HG03060 (cell line): ENCODE results near the gene CIZ1.
"Not testable (repeated sequence)": the region's sequence is repeated elsewhere in the genome, so short reads cannot be mapped to it uniquely, and the experiment has no call there.

Source experiments
- ATAC-seq: cut with Tn5 transposase; IDR thresholded peaks from one replicate; pipeline ENCODE4 v1.9.1; 2021; ENCODE audit warnings: low read depth, moderate number of reproducible peaks; ENCODE audit not compliant: unreplicated experiment

CIZ1 gene

GRCh38 chr9:128191406-128192046 lies at the start of gene CIZ1:
Gene CIZ1 (minus strand): TSS chr9:128191572. CDS start chr9:128190857, 715 bp downstream.
- no peak for ATAC-seq

- no peak for ATAC-seq
Measured at GRCh38 chr9:128233817-128234406, 42.5 kb upstream of the CIZ1 start.

GRCh38 chr9:128232528-128233428 lies 41.4 kb upstream of the CIZ1 start:
- no peak for ATAC-seq

GRCh38 chr9:128231638-128232527 lies 40.5 kb upstream of the CIZ1 start:
- ATAC-seq: no peak

- ATAC-seq: not testable (repeated sequence)
Measured at GRCh38 chr9:128230897-128231296, 39.5 kb upstream of the CIZ1 start.

- no peak for ATAC-seq
Measured at GRCh38 chr9:128226412-128226801, 35.0 kb upstream of the CIZ1 start.

GRCh38 chr9:128225770-128226411 lies 34.5 kb upstream of the CIZ1 start:
- no peak for ATAC-seq

GRCh38 chr9:128224877-128225276 lies 33.5 kb upstream of the CIZ1 start:
- no peak for ATAC-seq

- no peak for ATAC-seq
Measured at GRCh38 chr9:128222880-128223670, 31.7 kb upstream of the CIZ1 start.

- ATAC-seq: no peak
Measured at GRCh38 chr9:128222026-128222425, 30.7 kb upstream of the CIZ1 start.

- no peak for ATAC-seq
Measured at GRCh38 chr9:128219831-128220230, 28.5 kb upstream of the CIZ1 start.

GRCh38 chr9:128218518-128219389 lies 27.4 kb upstream of the CIZ1 start:
- no peak for ATAC-seq

- ATAC-seq: no peak
Measured at GRCh38 chr9:128218172-128218517, 26.8 kb upstream of the CIZ1 start.

GRCh38 chr9:128216781-128217553 lies 25.6 kb upstream of the CIZ1 start:
- no peak for ATAC-seq

GRCh38 chr9:128215491-128216409 lies 24.4 kb upstream of the CIZ1 start:
- ATAC-seq: no peak
